HFF-Myc (cell line): Measurements from ENCODE around the gene TMEM41A.

Source experiments
- DNase-seq: peaks from one replicate; pipeline ENCODE4 v3.0.0-alpha.2; 2011; ENCODE audit warnings: low read depth; ENCODE audit errors: extremely low read depth
- H3K4me3 ChIP-seq: replicated peaks from 2 replicates; pipeline ENCODE4 v1.5.1; 2011; ENCODE audit warnings: low read depth, mild to moderate bottlenecking, control low read depth, low read length
- TF ChIP-seq, protein P1 (sequence below): IDR thresholded peaks from 2 replicates; pipeline ENCODE4 v1.5.1; 2012; ENCODE audit warnings: mild to moderate bottlenecking, low read depth, low read length, control low read depth; ENCODE audit errors: missing control alignments

The TMEM41A gene

DNA sequence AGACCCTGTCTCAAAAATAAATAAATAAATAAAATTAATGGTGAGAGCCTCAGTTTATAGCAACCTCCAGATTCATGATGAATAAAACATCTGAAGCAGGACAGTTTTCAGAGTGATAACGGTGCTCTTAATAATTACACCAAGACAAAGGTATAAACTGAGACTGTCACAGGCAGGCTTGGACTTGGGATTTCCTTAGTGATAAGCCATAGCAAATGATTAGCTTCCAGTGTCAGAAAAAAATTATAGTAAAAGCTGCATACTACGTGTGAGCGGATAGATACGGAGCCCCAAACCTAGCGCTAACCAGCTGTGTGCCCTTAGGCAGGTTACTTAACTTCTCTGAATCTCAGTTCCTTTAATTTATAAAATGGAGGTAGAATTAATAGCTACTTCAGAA is 32.0 kb upstream of the TMEM41A start:
- TF ChIP-seq, protein P1, sequence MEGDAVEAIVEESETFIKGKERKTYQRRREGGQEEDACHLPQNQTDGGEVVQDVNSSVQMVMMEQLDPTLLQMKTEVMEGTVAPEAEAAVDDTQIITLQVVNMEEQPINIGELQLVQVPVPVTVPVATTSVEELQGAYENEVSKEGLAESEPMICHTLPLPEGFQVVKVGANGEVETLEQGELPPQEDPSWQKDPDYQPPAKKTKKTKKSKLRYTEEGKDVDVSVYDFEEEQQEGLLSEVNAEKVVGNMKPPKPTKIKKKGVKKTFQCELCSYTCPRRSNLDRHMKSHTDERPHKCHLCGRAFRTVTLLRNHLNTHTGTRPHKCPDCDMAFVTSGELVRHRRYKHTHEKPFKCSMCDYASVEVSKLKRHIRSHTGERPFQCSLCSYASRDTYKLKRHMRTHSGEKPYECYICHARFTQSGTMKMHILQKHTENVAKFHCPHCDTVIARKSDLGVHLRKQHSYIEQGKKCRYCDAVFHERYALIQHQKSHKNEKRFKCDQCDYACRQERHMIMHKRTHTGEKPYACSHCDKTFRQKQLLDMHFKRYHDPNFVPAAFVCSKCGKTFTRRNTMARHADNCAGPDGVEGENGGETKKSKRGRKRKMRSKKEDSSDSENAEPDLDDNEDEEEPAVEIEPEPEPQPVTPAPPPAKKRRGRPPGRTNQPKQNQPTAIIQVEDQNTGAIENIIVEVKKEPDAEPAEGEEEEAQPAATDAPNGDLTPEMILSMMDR, result no peak

DNA sequence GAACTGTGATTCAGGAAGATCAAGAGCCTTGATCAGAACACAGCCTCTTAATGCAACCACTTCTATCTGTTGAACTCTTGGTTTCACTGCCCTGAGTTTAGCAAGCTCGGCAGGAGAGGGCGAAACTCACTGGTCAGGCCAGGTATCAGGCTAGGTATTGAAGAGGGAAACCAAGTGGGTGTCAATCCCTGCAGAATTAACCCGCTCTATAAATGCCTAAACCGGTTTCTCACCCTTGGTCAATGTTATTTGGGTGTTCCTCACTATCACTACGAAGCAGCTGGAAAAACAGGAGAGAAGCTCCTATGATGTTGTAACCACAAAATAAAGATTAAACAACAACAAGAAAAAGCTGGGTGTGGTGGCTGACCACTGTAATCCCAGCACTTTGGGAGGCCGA is 29.7 kb upstream of the TMEM41A start:
- no peak for DNase-seq
- H3K4me3 ChIP-seq, result no peak overlapping the region
- TF ChIP-seq, protein P1, result no peak

More for the DNA sequence above, 32.0 kb upstream of the TMEM41A start:
- no peak overlapping the region for H3K4me3 ChIP-seq
- DNase-seq, result no peak

DNA sequence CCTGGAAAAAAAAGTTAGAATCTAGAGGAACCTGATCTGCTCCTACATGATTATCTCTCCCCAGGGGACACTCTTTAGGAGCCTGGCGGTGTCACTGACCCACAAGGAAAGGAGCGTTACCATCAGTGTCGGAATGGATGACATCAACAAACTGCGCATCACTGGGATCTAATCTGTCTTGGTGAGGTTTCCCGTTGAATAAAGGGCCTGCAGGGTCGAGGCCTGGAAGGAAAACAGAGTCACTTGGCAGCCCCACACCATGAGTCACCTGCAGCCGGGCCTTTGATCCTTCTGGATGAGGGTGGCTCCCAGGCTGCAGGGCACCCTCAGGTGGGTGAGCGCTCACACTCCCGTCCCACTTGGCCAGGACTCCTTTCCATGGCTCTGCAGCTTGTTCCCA is 28.5 kb upstream of the TMEM41A start:
- no peak for DNase-seq
- no peak overlapping the region for H3K4me3 ChIP-seq
- TF ChIP-seq, protein P1, result no peak

DNA sequence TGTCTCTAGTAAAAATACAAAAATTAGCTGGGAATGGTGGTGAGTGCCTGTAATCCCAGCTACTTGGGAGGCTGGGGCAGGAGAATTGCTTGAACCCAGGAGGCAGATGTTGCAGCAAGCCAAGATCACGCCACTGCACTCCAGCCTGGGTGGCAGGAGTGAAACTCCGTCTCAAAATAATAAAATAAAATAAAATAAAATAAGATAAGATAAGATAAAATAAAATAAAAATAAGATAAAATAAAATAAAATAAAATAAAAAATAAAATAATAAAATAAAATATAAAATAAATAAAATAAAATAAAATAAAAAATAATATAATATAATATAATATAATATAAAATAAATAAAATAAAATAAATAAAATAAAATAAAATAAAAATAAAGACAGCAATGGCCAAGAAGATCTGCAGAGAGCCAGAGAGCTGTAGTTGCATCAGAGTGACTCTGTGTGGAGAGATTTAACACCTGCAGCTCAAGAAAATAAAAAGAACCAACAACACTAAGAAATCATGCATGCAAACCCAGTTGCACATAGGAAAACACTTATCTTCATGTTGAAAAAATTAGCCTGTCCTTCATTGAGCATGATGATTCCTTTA is 27.6 kb upstream of the TMEM41A start:
- no peak overlapping the region for H3K4me3 ChIP-seq
- DNase-seq, result no peak
- TF ChIP-seq, protein P1, result no peak

DNA sequence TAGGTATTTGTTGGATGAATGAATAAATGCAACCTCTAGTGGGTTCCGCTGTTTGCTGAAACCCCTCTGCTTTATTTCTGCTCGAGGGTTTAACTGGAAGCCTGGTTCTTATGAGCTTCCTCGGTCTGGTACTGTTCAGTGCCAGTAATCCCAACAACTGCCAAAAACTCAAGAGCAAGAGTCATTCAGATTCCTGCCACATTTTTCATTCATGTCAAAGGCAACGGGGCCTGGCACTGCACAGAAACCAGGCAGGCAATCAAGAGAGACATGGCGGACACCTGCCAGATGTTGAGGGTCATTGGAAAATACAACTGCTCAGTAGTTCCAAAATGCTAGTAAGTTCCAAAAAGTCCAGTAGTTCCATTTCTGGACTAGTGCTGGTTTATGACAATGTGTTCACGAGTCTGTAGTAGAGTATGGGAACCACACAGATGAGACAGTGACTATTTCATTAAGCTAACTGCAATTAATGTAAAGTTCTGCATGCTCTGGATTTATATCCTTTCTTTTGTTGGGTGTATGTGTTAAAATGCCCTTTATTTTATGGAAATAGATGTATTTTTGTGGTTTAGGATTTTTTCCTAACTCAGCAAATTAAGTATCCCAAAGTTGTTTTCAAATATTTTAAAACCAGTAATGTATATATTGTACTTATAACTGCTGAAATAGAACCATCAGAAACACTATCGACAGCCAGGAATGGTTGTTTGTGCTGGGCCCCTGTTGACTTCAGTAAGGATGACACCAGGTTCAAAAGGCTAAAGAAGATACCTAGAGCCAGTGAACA is 22.7 kb upstream of the TMEM41A start:
- TF ChIP-seq, protein P1, result no peak
- no peak for DNase-seq
- H3K4me3 ChIP-seq, result no peak overlapping the region

DNA sequence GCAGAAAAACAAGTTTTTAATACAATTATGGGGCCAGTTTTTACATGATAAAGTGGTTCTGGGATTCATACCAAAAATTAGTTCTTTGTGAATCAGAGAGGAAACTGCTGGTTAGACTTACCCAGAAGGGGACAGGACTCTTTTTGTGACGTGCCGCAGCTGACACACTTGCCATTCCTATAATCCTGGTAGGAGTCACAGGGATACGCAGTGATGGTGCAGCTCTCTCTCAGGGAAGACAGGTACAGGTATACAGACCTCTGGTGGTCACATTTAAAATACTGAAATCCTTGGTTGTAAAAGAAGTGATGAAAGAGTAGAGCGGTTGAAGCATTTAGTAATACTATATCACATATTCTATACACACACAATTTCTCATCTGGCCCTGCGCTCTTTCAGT is 20.2 kb upstream of the TMEM41A start:
- DNase-seq, result no peak
- TF ChIP-seq, protein P1, result no peak
- no peak overlapping the region for H3K4me3 ChIP-seq
